ENCODE measurements around the gene LRRN2.
A peak's percentile ranks its signal among the peaks of the same experiment; 100 is the strongest.

The LRRN2 gene

DNA sequence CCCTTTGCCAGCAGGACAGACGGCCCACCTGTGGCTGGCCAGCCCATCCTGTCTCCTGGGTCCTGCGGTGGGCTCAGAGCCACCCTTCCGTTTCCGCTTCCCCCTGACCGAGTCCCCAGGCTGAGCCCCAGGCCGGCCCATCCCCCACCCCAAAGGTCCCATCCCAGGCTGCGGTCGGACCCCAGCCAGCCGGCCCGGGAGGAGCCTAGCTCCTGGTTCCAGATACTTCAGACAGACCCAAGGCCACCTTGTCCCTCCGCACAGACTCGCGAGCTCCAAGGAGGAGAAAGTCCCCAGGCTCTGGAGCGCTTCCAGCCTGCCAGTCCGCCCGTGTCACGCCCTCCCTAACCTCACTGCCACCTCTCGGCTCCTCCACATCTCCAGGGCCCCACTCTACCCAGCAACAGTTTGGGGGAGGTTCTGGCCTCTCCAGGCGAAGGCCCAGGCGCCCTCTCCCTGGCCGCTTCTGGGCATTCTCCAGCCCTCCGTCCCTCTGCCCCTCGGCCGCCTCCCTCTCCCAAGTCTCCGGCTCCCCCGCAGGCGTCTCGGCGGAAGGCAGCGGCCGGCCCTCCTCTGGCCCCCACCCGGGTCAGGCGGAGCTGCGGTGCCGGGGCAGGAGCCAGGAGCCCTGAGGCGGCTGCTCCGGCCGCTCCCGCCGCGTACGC, 835 bp downstream of the LRRN2 start:
- Mint-ChIP-seq H3K36me3 (no peaks in the 10 kb centered on the region), H3K4me3 (peak overlapping the region; percentile 9), H3K9me3 (no peaks in the 10 kb centered on the region), H3K27ac (no peak overlapping the region), H3K4me1 (peaks cover 12% of the 10 kb centered on the region)
- DNase-seq (ENCODE audit: low spot score in 2 of 2): no peak
- no peak for ATAC-seq

GRCh38 chr1:204684206-204684570, 1.4 kb downstream of the LRRN2 start:
- no peaks in the 10 kb centered on the region for H3K9me3 Mint-ChIP-seq
- DNase-seq (ENCODE audit: low spot score in 2 of 2) (no peak), ATAC-seq (no peak)
- peak overlapping the region; percentile 9 for H3K4me3 Mint-ChIP-seq
- H3K4me1 Mint-ChIP-seq: peaks cover 12% of the 10 kb centered on the region
- H3K36me3 Mint-ChIP-seq: no peaks in the 10 kb centered on the region
- no peak overlapping the region for H3K27ac Mint-ChIP-seq

DNA sequence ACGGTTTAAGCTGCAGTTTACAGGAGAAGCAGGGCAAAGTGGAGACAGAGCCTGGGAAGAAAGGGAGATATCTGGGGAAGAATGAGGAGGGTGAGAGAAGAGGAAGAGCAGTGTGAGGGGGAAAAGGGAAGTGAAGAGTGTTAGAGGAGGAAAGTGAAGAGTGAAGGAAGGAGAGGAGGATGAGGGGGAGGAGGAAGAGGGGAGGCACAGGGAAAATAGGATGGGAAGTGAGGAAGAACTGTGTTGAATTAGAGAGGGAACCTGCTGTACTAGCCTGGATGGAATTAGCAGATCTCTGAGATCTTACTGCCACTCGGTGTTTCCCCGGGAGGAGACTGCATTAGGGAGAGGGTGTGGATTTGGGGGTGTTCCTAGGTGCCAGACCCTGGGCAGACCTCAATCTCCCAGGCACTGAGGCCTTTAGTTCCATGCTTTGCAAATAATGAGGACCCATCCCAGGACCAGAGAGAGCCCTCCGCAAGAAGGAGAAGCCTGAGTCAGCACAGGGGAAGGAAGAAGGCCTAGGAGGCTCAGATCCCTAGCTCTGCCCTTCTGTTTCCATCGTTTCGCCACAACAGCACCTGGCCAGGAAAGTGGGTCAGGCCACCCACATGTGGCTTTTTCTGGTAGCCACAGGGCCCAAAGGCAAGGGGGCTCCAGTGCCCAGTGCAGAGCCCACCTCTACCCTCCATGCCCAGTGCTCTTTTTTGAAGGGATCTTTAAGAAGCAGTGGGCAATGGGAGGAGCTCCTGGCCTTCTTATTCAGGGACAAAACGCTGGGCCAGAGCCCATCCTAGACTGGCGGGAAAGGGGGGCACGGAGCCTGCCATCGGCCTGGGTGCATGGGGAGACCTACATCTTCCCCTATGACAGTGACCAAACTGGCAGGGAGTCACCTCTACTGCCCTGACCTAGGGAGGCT, 2.0 kb downstream of the LRRN2 start:
- ATAC-seq (no peak), DNase-seq (ENCODE audit: low spot score in 2 of 2) (no peak)
- H3K4me1 Mint-ChIP-seq: peaks cover 12% of the 10 kb centered on the region
- H3K9me3 Mint-ChIP-seq: no peaks in the 10 kb centered on the region
- no peak overlapping the region for H3K27ac Mint-ChIP-seq
- H3K36me3 Mint-ChIP-seq: no peaks in the 10 kb centered on the region
- H3K4me3 Mint-ChIP-seq: no peak overlapping the region

DNA sequence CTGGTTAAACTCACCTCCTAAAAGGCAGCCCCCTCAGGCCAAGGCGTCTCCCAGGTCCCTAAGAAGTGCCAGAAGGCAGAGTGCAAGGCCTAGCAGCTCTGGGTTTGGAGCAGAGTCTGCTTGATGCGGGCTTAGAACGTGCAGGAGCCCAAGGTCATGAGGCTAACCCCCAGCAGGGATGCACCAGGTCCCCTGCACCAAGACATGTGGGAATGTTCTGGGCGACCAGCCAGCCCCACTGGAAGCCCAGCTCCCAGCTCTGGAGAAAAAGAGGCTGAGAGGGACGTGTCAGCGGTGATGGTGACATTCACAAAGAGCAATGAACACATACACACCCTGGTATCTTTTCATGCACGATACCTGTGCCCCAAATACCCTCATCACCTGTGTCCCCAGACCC, 5.1 kb downstream of the LRRN2 start:
- Mint-ChIP-seq H3K4me3 (no peak overlapping the region), H3K4me1 (peaks cover 7% of the 10 kb centered on the region), H3K27ac (no peak overlapping the region), H3K9me3 (no peaks in the 10 kb centered on the region), H3K36me3 (no peaks in the 10 kb centered on the region)
- DNase-seq (ENCODE audit: low spot score in 2 of 2): no peak
- ATAC-seq: no peak

GRCh38 chr1:204680051-204680450, 5.5 kb downstream of the LRRN2 start:
- DNase-seq (ENCODE audit: low spot score in 2 of 2): no peak
- ATAC-seq: no peak
- no peaks in the 10 kb centered on the region for H3K36me3 Mint-ChIP-seq
- H3K4me1 Mint-ChIP-seq: peaks cover 7% of the 10 kb centered on the region
- no peak overlapping the region for H3K27ac Mint-ChIP-seq
- no peaks in the 10 kb centered on the region for H3K9me3 Mint-ChIP-seq
- no peak overlapping the region for H3K4me3 Mint-ChIP-seq

DNA sequence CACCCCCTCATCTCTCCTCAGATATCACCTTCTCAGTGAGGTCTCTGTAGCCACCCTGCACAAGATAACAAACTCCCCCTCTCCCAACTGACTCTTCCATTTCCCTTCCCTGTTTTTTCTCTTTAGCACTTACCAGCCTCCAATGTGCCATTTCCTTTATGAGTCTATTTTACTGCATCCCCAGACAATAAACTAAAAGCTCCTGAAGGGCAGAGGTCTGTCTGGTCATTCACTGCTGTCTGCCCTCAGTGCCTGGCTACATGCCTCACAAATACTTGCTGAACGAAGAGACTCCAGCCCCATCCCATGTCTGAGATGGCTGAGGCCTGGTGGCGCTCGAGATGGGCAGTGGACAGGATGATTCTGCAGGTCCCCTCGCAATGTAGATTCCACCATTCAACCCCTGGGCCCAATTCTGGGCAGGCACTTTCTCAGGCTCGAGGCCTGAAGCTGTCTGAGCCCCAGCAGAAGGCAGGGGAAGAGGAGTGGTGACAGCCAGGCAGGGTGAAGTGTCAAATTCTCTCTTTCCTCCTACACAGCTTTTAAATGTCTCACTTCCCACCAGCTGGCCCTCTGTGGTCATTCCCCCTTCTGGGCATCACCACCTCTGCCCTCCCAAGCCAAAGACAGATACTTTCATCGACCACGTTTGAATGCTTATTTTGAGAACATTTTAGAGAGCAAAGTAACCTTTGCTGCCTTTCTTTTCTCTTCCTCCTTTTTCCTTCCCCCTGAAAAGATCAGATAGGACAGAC, 6.6 kb downstream of the LRRN2 start:
- Mint-ChIP-seq H3K27ac (no peak overlapping the region), H3K4me1 (no peaks in the 10 kb centered on the region), H3K4me3 (no peak overlapping the region), H3K36me3 (no peaks in the 10 kb centered on the region), H3K9me3 (no peaks in the 10 kb centered on the region)
- ATAC-seq: no peak
- DNase-seq (ENCODE audit: low spot score in 2 of 2): no peak

DNA sequence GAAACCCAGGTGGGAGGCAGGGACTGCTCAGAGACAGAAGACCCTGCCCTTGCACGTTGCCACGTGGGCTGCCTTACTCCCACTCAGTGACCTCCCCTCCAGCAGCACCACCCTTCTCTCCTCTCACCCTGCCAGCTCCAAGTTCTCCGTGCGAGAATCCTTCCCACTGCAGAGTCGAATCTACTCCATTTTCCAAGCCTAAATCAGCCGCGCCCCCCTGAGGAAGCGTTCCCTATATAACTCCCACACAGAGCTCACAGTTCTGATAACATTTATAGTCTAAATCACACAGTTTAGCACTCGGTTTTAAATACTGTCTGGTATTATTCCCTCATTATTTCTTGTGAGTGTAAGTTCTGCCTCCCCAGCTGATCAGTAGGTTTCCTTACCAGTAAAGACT, 7.7 kb downstream of the LRRN2 start:
- H3K27ac Mint-ChIP-seq: no peak overlapping the region
- H3K4me1 Mint-ChIP-seq: no peaks in the 10 kb centered on the region
- ATAC-seq (no peak), DNase-seq (ENCODE audit: low spot score in 2 of 2) (no peak)
- no peak overlapping the region for H3K4me3 Mint-ChIP-seq
- no peaks in the 10 kb centered on the region for H3K9me3 Mint-ChIP-seq
- no peaks in the 10 kb centered on the region for H3K36me3 Mint-ChIP-seq

DNA sequence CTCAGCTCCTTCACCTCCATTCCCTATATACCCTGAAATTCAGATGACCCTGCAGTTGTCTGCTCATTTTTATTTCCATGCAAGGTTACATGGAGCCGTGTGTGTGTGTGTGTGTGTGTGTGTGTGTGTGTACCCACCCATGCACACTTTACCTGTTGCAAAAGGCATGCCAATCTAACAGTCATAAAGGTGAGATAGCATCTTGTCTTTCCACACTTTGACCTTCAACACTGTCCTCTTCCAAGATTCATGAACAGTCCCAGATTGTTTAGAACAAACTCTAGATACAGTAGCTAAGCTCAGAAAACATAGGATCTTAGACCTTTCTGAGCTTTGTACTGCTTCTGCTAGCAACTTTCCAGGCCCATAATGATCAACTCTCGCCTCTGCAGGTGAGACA, 9.5 kb downstream of the LRRN2 start:
- Mint-ChIP-seq H3K9me3 (no peaks in the 10 kb centered on the region), H3K27ac (no peak overlapping the region), H3K4me1 (no peaks in the 10 kb centered on the region), H3K36me3 (no peaks in the 10 kb centered on the region), H3K4me3 (no peak overlapping the region)
- no peak for DNase-seq (ENCODE audit: low spot score in 2 of 2)
- ATAC-seq: no peak

GRCh38 chr1:204673909-204674649, 11.5 kb downstream of the LRRN2 start:
- no peak for DNase-seq (ENCODE audit: low spot score in 2 of 2)
- H3K4me3 Mint-ChIP-seq: no peak overlapping the region
- H3K27ac Mint-ChIP-seq: no peak overlapping the region
- no peaks in the 10 kb centered on the region for H3K9me3 Mint-ChIP-seq
- no peak for ATAC-seq
- H3K4me1 Mint-ChIP-seq: no peaks in the 10 kb centered on the region
- no peaks in the 10 kb centered on the region for H3K36me3 Mint-ChIP-seq

- no peaks in the 10 kb centered on the region for H3K36me3 Mint-ChIP-seq
- no peaks in the 10 kb centered on the region for H3K9me3 Mint-ChIP-seq
- no peak overlapping the region for H3K4me3 Mint-ChIP-seq
- H3K4me1 Mint-ChIP-seq: no peaks in the 10 kb centered on the region
- DNase-seq (ENCODE audit: low spot score in 2 of 2): no peak
- ATAC-seq: no peak
- no peak overlapping the region for H3K27ac Mint-ChIP-seq
Observed at GRCh38 chr1:204673209-204673608, 12.3 kb downstream of the LRRN2 start.

GRCh38 chr1:204672482-204673121, 12.9 kb downstream of the LRRN2 start:
- no peak overlapping the region for H3K4me3 Mint-ChIP-seq
- no peaks in the 10 kb centered on the region for H3K9me3 Mint-ChIP-seq
- H3K27ac Mint-ChIP-seq: no peak overlapping the region
- DNase-seq (ENCODE audit: low spot score in 2 of 2) (no peak), ATAC-seq (no peak)
- H3K4me1 Mint-ChIP-seq: no peaks in the 10 kb centered on the region
- no peaks in the 10 kb centered on the region for H3K36me3 Mint-ChIP-seq

GRCh38 chr1:204672069-204672468, 13.5 kb downstream of the LRRN2 start:
- H3K9me3 Mint-ChIP-seq: no peaks in the 10 kb centered on the region
- no peak overlapping the region for H3K27ac Mint-ChIP-seq
- H3K4me3 Mint-ChIP-seq: no peak overlapping the region
- DNase-seq (ENCODE audit: low spot score in 2 of 2) (no peak), ATAC-seq (no peak)
- H3K36me3 Mint-ChIP-seq: no peaks in the 10 kb centered on the region
- no peaks in the 10 kb centered on the region for H3K4me1 Mint-ChIP-seq

- Mint-ChIP-seq H3K9me3 (no peaks in the 10 kb centered on the region), H3K36me3 (no peaks in the 10 kb centered on the region), H3K27ac (no peak overlapping the region), H3K4me1 (no peaks in the 10 kb centered on the region), H3K4me3 (no peak overlapping the region)
- ATAC-seq (no peak), DNase-seq (ENCODE audit: low spot score in 2 of 2) (no peak)
Observed at GRCh38 chr1:204670152-204670927, 15.2 kb downstream of the LRRN2 start.

- no peaks in the 10 kb centered on the region for H3K9me3 Mint-ChIP-seq
- H3K27ac Mint-ChIP-seq: no peak overlapping the region
- DNase-seq (ENCODE audit: low spot score in 2 of 2) (no peak), ATAC-seq (no peak)
- H3K4me1 Mint-ChIP-seq: no peaks in the 10 kb centered on the region
- H3K36me3 Mint-ChIP-seq: no peaks in the 10 kb centered on the region
- H3K4me3 Mint-ChIP-seq: no peak overlapping the region
Observed at GRCh38 chr1:204669579-204669978, 16.0 kb downstream of the LRRN2 start.
